HepG2 (cell line): ENCODE measurements around the gene HDAC3. TPM values are rescaled to one million over a fixed set of nuclear protein-coding genes. Genes with fewer than 3 reads are reported as not detected.

Experiments used
- ATAC-seq: fragments of 200-7000 bp; cut with Tn5 transposase; 3 replicates; pipeline ENCODE4 v1.9.1; 2020; ENCODE audit warnings: mild to moderate bottlenecking, moderate library complexity
- BruUV-seq: library from RNA; stranded (reverse); fragments of 400-500 nt; replicated peaks from 2 replicates; lab custom pipeline; 2021; lab: Mats Ljungman, UMichigan
- CTCF ChIA-PET: fragments of 300-600 bp; formaldehyde crosslinking; extraction: SDS; loops from one replicate; lab custom pipeline; 2021; ENCODE audit warnings: low total read pairs, inconsistent platforms, low intra/inter-chr PET ratio; lab: Yijun Ruan, JAX
- POLR2A ChIA-PET: fragments of 350-600 bp; sonication (Branson Sonifier 250); formaldehyde crosslinking; loops from one replicate; lab custom pipeline; 2020; ENCODE audit warnings: antibody characterized with exemption, inconsistent platforms; lab: Yijun Ruan, JAX
- DNase-seq: peaks from one replicate; pipeline ENCODE4 v3.0.0-alpha.2; 2015; ENCODE audit warnings: low spot score
- FAIRE-seq: peaks from 3 replicates; lab custom pipeline; 2011; peaks lifted over from hg19 to GRCh38; lab: Jason Lieb, UNC
- H2AFZ ChIP-seq: one replicate; pipeline ENCODE4 v1.6.1; 2011; ENCODE audit warnings: low read length, inconsistent platforms
- H3K27ac ChIP-seq: fragments of 300-600 bp; 3 replicates; pipeline ENCODE4 v1.8.0; 2011; ENCODE audit warnings: mixed run types, mild to moderate bottlenecking, mixed read lengths, low read length, inconsistent platforms; ENCODE audit not compliant: insufficient read depth; ENCODE audit errors: extremely low read length
- H3K27me3 ChIP-seq, 2 experiments: fragments of 200-600 bp in 1 of 2; 2 replicates in 1 of 2; 3 replicates in 1 of 2; pipeline versions ENCODE4 v1.6.0 to v1.8.0; 2011; ENCODE audit warnings: low read length in 2 of 2, mild to moderate bottlenecking in 2 of 2, moderate library complexity in 2 of 2, inconsistent platforms in 1 of 2; ENCODE audit not compliant: insufficient read depth in 2 of 2, control insufficient read depth in 1 of 2
- H3K36me3 ChIP-seq, 2 experiments: fragments of 200-600 bp in 1 of 2; replicated peaks in 1 of 2; 2 replicates in 1 of 2; 3 replicates in 1 of 2; pipeline versions ENCODE4 v1.5.1 to v1.8.0; 2011; ENCODE audit warnings: low read length in 2 of 2, inconsistent platforms in 1 of 2; ENCODE audit not compliant: insufficient read depth in 2 of 2, control insufficient read depth in 1 of 2
- H3K4me1 ChIP-seq: 2 replicates; pipeline ENCODE4 v1.5.1; 2012; ENCODE audit warnings: low read length, inconsistent platforms; ENCODE audit not compliant: insufficient read depth
- H3K4me2 ChIP-seq: 2 replicates; pipeline ENCODE4 v1.6.0; 2011; ENCODE audit warnings: low read depth, low read length, inconsistent platforms
- H3K4me3 ChIP-seq, 3 experiments: fragments of 200-600 bp in 1 of 3; sonication (generic), shearing (Covaris generic) in 1 of 3; replicated peaks in 1 of 3; 2 replicates each; pipeline ENCODE4 v1.5.1; 2011 to 2016; ENCODE audit warnings: low read length in 3 of 3, inconsistent platforms in 2 of 3, low read depth in 2 of 3, mild to moderate bottlenecking in 2 of 3, control low read depth in 1 of 3, mixed read lengths in 1 of 3; ENCODE audit not compliant: insufficient read depth in 1 of 3
- H3K79me2 ChIP-seq: one replicate; pipeline ENCODE4 v1.6.1; 2011; ENCODE audit warnings: low read length, inconsistent platforms; ENCODE audit not compliant: insufficient read depth
- H3K9ac ChIP-seq: 2 replicates; pipeline ENCODE4 v1.6.0; 2011; ENCODE audit warnings: mild to moderate bottlenecking, low read depth, low read length, inconsistent platforms; ENCODE audit not compliant: insufficient read depth
- H3K9me3 ChIP-seq: 2 replicates; pipeline ENCODE4 v1.5.1; 2012; ENCODE audit warnings: mild to moderate bottlenecking, low read length
- H4K20me1 ChIP-seq: 2 replicates; pipeline ENCODE4 v1.6.0; 2011; ENCODE audit warnings: inconsistent platforms, mild to moderate bottlenecking, low read length, moderate library complexity; ENCODE audit not compliant: insufficient read depth
- ELF1 ChIP-seq: sonication (generic); formaldehyde crosslinking; IDR thresholded peaks from 2 replicates; pipeline ENCODE4 v1.4.0; 2020; ENCODE audit warnings: missing genetic modification reagents
- PPARG ChIP-seq: conservative IDR thresholded peaks from 2 replicates; pipeline ENCODE4 v1.6.1; 2016; ENCODE audit warnings: missing biosample characterization, missing genetic modification reagents
- TARDBP ChIP-seq: sonication (generic); formaldehyde crosslinking; IDR thresholded peaks from 2 replicates; pipeline ENCODE4 v1.8.0; 2022; ENCODE audit warnings: mild to moderate bottlenecking, missing genetic modification reagents
- ZFAT ChIP-seq: sonication (generic); formaldehyde crosslinking; conservative IDR thresholded peaks from 2 replicates; pipeline ENCODE4 v1.8.1; 2023; ENCODE audit warnings: missing genetic modification reagents, inconsistent platforms
- ZFP36L2 ChIP-seq: sonication (generic); formaldehyde crosslinking; IDR thresholded peaks from 2 replicates; pipeline ENCODE4 v1.4.0; 2020; ENCODE audit warnings: missing genetic modification reagents
- ZNF382 ChIP-seq: sonication (generic); formaldehyde crosslinking; IDR thresholded peaks from 2 replicates; pipeline ENCODE4 v1.5.0; 2020; ENCODE audit warnings: missing genetic modification reagents, mild to moderate bottlenecking, borderline replicate concordance
- ZNF446 ChIP-seq: sonication (generic); formaldehyde crosslinking; IDR thresholded peaks from 2 replicates; pipeline ENCODE4 v1.5.0; 2020; ENCODE audit warnings: mild to moderate bottlenecking, missing genetic modification reagents
- WGBS: methylation state at CpG from one replicate; pipeline ENCODE4 v1.1.6; 2017; ENCODE audit warnings: low lambda C conversion rate; 5-methylcytosine and 5-hydroxymethylcytosine counted together
- in situ Hi-C: cut with HindIII; loops from 2 replicates; pipeline ENCODE4 v1.10.0; 2017; ENCODE audit warnings: low pct_unique_long_range_greater_than_20kb; ENCODE audit not compliant: extremely low pct_ligation_motif_present
- intact Hi-C: fragments of 100-400 bp; cut with micrococcal nuclease; formaldehyde crosslinking; loops from one replicate; pipeline ENCODE4 v1.10.0; 2022; ENCODE audit not compliant: unreplicated experiment
- polyA plus RNA-seq, 8 experiments: library from polyadenylated mRNA; depleted of rRNA in 3 of 8; stranded (reverse) in 7 of 8; unstranded in 1 of 8; fragments of >200 nt; fragmentation: Illumina TruSeq in 4 of 8; extraction: Trizol in 4 of 8; gene quantifications; 2 replicates each; pipeline versions ENCODE4 v1.2.1 to v1.2.3, GENCODE V29; 2011 to 2016; ENCODE audit warnings: low read depth in 4 of 8, missing spikeins in 1 of 8, mixed read lengths in 1 of 8; ENCODE audit not compliant: insufficient read depth in 1 of 8
- total RNA-seq, 5 experiments: library from RNA; depleted of rRNA; stranded (reverse); fragments of >200 nt; fragmentation: Illumina TruSeq; extraction: Trizol; gene quantifications; 2 replicates each; pipeline ENCODE4 v1.2.3, GENCODE V29; 2016; ENCODE audit warnings: low read depth in 1 of 5
- TF ChIP-seq, protein P1 (sequence below): sonication (generic); formaldehyde crosslinking; IDR thresholded peaks from 2 replicates; pipeline ENCODE4; 2020; ENCODE audit warnings: missing genetic modification reagents, mild to moderate bottlenecking, borderline replicate concordance
- TF ChIP-seq, protein P2 (sequence below): sonication (generic); formaldehyde crosslinking; IDR thresholded peaks from 2 replicates; pipeline ENCODE4 v1.4.0; 2020; ENCODE audit warnings: missing genetic modification reagents
- TF ChIP-seq, protein P3 (sequence below): sonication (generic); formaldehyde crosslinking; IDR thresholded peaks from 2 replicates; pipeline ENCODE4 v1.9.0; 2021; ENCODE audit warnings: missing genetic modification reagents, mild to moderate bottlenecking, borderline replicate concordance

Gene HDAC3
- total and polyA plus RNA-seq, 2 of the 13 experiments (the other 11 are each of a cell fraction or from before 2014, with no cell fraction given): 84.0 to 94.1 TPM

DNA sequence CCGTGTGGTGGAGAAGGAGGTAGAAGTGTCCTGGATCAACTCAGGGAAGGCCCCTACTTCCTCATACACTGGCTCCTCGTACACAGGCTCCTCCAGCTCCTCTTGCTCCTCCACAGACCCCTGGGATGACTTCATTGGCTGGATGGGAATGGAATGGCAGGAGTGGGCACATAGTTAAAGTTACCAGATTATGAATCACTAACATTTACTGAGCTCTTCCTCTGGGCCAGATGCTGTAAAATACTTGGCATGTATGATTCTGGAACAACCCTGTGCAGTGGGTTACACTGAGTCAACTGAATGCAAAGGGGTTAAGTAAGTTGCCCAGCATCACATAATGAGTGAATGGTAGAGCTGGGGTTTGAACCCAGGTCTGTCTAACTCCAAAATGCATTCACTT, 17.6 kb upstream of the HDAC3 start:
- Histone ChIP-seq H3K27ac (no peak overlapping the region), H2AFZ (no peak overlapping the region), H3K27me3 (peaks cover 5 to 15% of the 10 kb centered on the region in 2 experiments; a peak in 4 of 5 replicates), H3K79me2 (no peaks in the 10 kb centered on the region), H3K4me3 (no peak overlapping the region), H4K20me1 (no peaks in the 10 kb centered on the region), H3K4me2 (no peak overlapping the region), H3K4me1 (peaks cover 17% of the 10 kb centered on the region)
- POLR2A ChIA-PET: no interaction called here
- no peak for ATAC-seq
- WGBS: 60% methylated on average over 1 of the region's 2 CpGs
- no peak for FAIRE-seq
- CTCF ChIA-PET: no interaction called here
- no peak for TF ChIP-seq TARDBP (CRISPR knock-in tag)
- no peak for TF ChIP-seq ZNF382 (CRISPR knock-in tag)
- TF ChIP-seq, protein P1, sequence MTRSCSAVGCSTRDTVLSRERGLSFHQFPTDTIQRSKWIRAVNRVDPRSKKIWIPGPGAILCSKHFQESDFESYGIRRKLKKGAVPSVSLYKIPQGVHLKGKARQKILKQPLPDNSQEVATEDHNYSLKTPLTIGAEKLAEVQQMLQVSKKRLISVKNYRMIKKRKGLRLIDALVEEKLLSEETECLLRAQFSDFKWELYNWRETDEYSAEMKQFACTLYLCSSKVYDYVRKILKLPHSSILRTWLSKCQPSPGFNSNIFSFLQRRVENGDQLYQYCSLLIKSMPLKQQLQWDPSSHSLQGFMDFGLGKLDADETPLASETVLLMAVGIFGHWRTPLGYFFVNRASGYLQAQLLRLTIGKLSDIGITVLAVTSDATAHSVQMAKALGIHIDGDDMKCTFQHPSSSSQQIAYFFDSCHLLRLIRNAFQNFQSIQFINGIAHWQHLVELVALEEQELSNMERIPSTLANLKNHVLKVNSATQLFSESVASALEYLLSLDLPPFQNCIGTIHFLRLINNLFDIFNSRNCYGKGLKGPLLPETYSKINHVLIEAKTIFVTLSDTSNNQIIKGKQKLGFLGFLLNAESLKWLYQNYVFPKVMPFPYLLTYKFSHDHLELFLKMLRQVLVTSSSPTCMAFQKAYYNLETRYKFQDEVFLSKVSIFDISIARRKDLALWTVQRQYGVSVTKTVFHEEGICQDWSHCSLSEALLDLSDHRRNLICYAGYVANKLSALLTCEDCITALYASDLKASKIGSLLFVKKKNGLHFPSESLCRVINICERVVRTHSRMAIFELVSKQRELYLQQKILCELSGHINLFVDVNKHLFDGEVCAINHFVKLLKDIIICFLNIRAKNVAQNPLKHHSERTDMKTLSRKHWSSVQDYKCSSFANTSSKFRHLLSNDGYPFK (CRISPR knock-in tag): no peak
- no peak for TF ChIP-seq ZFP36L2 (CRISPR knock-in tag)
- no peak for TF ChIP-seq ZFAT (CRISPR knock-in tag)
- TF ChIP-seq, protein P2, sequence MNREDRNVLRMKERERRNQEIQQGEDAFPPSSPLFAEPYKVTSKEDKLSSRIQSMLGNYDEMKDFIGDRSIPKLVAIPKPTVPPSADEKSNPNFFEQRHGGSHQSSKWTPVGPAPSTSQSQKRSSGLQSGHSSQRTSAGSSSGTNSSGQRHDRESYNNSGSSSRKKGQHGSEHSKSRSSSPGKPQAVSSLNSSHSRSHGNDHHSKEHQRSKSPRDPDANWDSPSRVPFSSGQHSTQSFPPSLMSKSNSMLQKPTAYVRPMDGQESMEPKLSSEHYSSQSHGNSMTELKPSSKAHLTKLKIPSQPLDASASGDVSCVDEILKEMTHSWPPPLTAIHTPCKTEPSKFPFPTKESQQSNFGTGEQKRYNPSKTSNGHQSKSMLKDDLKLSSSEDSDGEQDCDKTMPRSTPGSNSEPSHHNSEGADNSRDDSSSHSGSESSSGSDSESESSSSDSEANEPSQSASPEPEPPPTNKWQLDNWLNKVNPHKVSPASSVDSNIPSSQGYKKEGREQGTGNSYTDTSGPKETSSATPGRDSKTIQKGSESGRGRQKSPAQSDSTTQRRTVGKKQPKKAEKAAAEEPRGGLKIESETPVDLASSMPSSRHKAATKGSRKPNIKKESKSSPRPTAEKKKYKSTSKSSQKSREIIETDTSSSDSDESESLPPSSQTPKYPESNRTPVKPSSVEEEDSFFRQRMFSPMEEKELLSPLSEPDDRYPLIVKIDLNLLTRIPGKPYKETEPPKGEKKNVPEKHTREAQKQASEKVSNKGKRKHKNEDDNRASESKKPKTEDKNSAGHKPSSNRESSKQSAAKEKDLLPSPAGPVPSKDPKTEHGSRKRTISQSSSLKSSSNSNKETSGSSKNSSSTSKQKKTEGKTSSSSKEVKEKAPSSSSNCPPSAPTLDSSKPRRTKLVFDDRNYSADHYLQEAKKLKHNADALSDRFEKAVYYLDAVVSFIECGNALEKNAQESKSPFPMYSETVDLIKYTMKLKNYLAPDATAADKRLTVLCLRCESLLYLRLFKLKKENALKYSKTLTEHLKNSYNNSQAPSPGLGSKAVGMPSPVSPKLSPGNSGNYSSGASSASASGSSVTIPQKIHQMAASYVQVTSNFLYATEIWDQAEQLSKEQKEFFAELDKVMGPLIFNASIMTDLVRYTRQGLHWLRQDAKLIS: no peak
- no peak for TF ChIP-seq ELF1 (CRISPR knock-in tag)
- TF ChIP-seq ZNF446 (CRISPR knock-in tag): no peak
- TF ChIP-seq, protein P3, sequence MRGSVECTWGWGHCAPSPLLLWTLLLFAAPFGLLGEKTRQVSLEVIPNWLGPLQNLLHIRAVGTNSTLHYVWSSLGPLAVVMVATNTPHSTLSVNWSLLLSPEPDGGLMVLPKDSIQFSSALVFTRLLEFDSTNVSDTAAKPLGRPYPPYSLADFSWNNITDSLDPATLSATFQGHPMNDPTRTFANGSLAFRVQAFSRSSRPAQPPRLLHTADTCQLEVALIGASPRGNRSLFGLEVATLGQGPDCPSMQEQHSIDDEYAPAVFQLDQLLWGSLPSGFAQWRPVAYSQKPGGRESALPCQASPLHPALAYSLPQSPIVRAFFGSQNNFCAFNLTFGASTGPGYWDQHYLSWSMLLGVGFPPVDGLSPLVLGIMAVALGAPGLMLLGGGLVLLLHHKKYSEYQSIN (CRISPR knock-in tag): no peak
- no peak for TF ChIP-seq PPARG (CRISPR knock-in tag)
- TF ChIP-seq, all 625 proteins: peak for 0
- no peaks in the 10 kb centered on the region for H3K9me3 ChIP-seq
- H3K9ac ChIP-seq: no peak overlapping the region
- no TSS peak for BruUV-seq
- in situ Hi-C loops: no loop called here
- intact Hi-C loops: no loop called here
- DNase-seq: no peak
- H3K36me3 ChIP-seq: no peaks in the 10 kb centered on the region
